Hematopoietic multipotent progenitor cell treated with erythropoietin and hydrocortisone succinate and interleukin-3 and kit ligand, for 4 days (in vitro differentiated cells): Measurements from ENCODE around the gene UNC93A.
"Not testable (repeated sequence)": the region's sequence is repeated elsewhere in the genome, so short reads cannot be mapped to it uniquely, and the experiment has no call there.

Experiments
- DNase-seq: peaks from one replicate; pipeline ENCODE4 v3.0.0-alpha.2; 2015

UNC93A gene

GRCh38 chr6:167294651-167295494 lies 3.8 kb downstream of the UNC93A start:
- DNase-seq, result no peak

- no peak for DNase-seq
These were observed 4.6 kb downstream of the UNC93A start for GRCh38 chr6:167295495-167296292.

GRCh38 chr6:167296293-167296690 lies 5.2 kb downstream of the UNC93A start:
- no peak for DNase-seq

DNA sequence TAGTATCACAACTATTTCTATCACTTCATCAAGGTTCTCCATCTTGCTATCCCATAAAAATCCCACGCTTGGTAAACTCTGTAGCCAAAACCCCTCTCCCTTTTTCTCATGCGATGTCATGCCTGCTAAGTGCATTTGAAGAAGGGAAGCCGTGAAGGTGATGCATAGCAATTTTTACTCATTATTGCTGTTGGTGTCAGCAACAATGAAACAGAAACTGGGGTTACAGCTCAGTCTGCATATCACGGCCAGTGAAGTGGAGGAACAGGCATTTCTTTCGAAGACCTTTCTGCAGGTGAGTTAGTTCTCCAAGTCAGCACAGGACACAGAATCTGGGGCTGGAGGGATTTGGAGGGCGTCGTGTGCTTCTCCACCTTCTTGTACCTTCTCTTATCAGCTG lies 5.8 kb downstream of the UNC93A start:
- DNase-seq, result no peak

DNA sequence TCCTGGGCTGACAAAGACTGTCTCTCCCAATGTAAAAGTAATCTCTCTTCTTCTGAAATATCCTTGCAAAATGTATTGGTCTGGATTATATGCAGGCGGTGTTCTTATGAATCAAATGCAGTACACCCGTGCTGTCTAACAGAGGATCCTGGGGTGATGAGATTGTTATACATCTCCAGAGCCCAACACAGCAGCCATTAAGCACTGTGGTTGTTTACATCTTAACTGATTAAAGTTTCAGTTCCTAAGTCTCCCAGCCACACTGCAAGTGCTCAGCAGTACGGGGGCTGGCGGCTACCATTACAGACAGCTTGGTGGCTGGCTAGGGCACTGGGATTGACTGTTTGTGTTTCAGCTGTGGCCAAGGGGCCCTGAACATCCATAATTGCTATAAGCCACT lies 7.0 kb downstream of the UNC93A start:
- no peak for DNase-seq

- no peak for DNase-seq
These were observed 8.7 kb downstream of the UNC93A start for GRCh38 chr6:167299641-167300308.

DNA sequence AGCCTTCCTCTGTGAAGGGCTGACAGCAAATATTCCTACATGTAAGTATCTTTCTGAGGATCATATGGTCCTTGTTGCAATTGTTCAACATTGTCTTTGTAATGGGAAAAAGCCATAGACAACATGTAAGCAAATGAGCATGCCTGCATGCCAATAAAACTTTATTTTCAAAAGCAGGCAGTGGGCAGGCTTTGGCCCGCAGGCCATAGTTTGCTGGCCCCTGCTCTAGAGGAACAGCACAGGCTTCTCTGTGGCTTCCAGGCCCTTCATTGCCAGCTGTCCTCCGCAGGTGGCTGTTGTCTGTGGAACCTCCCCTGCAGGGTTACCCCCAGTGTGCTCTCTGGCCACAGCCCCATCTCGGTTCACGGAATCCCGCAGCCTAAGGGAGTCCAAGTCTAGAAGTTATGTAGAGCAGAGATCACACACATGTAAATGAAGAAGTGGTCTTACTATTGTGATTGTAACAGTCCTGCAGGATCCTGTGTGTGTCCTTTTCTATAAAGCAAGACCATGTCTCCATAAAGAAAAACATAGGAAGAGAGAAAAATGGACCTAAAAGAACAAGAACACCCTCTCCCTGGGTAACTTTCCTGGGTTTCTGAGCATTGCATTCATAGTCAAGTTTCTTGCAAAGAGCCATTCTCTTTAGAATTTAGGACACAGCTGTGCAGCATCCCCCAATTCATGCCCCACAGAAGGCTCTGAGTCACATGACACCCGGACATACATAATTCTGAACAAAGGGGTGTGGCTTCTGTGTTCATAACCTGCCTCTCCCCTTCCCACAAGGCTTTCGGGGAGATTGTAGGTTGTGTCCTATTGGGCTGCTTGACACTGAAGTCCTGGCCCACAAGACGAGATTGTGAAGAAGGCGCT lies 10.0 kb downstream of the UNC93A start:
- DNase-seq, result no peak

DNA sequence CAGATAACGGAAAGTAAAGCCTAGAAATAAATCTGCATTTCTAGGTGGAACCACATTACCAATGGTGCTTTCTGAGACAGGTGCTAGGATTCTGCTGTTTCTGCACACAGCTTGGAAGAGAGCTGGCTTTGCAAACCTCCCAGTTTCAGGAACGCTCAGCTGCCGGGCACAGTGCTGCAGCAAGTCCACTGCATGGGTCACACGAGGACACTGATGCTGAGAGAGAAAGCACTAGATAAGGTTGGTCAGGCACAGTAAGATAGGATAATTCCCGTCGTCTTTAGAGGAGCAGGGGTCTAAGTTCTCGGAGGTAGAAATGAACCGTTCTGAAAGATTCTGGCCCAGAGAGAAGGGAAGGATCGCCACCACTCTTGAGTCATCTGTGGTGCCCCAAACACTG lies 11.0 kb downstream of the UNC93A start:
- no peak for DNase-seq

DNA sequence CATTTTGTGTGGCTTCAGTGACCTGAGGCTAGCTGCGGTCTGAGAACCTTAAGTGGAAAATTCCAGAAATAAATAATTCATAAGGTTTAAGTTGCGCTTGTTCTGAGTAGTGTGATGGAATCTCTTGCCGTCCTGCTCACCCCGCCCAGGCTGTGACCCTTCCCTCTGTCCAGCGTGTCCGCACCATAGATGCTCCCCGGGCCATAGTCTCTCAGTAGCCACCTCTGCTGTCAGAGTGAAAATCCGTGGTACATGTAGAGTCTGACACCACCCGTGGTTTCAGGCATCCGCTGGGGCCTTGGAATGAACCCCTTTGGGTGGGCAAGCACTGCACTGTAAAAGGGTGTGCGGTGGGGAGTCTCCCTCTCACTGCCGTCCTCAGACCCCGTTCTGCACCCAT lies 11.7 kb downstream of the UNC93A start:
- DNase-seq, result no peak

DNA sequence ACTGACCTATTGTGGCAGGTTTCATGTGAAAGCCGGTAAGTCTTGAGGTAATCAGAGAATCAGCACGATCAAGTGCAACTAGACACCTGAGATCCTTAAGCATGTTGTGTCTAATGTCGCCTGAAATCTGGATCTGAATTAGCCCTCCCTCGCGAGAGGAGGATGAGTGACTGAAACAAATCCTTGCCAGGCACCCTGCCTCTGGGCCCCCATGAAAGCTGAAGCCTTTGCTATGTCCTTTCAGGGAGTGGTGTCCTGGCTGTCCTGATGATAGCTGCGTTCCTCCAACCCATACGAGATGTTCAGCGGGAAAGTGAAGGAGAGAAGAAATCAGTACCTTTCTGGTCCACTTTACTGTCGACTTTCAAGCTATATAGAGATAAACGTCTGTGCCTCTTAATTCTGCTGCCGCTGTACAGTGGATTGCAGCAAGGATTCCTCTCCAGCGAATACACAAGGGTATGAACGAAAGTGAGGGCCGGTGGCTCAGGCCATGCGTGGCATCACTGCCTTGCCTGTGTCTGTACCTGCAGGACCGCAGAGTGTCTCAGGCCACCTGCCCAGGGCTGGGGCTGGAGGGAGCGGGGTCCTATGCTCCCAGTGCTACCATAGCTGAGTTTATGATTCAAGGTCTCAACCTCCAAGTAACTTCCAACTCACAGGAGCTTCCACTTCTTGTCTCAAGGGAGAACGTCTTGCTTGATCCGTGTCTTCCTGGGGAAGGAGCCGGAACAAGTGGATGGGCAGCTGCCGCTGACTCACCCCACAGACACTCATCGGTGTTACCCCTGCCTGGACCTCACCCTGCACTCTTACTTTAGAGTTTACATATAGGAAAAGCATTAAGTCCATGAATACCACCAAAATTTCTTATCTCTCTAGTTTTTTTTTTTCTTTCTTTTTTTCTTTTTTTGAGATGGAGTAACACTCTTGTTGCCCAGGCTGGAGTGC lies 12.8 kb downstream of the UNC93A start:
- DNase-seq, result no peak

DNA sequence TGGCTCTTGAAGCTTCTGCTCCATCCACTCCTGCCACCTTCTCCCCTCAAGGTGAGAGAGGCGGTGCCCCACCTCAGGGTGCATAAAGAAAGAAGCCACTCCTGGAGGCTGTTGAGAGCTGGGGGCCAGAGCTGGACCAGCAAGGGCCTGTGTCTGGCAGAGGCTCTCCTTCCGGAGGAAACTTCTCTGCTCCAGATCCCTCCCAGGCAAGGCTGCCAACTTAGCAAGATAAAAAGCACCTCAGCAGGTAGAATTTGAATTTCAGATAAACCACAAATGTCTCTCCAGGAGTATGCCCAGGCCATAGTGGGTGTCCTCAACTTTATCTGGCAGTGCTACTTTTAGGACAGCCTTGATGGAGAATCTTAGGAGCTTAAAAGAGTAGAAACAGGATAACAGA lies 13.8 kb downstream of the UNC93A start:
- DNase-seq, result no peak

DNA sequence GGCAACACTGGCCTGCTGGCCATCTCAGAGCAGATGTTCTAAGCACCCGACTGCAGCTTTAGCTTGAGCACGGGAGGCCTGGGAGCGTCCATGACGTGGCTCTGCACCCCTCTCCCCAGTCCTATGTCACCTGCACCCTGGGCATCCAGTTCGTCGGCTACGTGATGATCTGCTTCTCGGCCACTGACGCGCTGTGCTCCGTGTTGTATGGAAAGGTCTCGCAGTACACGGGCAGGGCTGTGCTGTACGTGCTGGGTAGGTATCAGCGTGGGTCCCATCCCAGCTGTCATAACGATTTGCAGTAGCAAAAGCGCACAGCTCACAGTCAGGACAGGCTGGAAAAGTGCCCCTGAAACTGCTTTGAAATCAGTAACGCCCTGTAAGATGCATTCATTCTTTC lies 14.7 kb downstream of the UNC93A start:
- DNase-seq, result no peak

DNA sequence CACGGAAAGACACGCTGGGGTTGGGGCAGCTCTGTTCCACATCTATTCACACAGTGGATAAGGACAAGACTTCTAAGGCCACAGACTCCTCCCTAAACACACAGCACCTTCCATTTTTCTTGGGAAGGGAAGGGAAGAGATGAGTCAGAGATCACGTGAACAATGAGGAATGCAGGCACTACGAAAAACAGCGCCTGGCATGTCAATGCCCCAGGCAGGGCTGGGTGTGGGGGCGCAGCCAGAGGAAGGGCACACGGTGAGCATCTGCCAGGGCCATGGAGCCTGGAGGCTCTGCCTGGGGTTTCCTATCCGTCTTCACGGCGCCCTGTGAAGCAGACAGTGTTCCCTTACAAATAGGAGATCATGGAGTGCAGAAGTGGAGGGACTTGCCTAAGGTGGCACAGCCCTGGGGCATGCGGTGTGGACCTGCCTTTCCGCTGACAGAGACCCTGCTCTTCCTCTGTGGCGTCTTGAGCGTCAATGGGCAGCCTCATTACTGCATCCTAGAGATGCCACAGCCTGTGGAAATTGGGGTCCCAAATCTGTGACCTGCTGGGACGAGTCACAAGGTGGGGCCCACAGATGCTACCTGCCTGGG lies 15.4 kb downstream of the UNC93A start:
- no peak for DNase-seq

- no peak for DNase-seq
These were observed 16.3 kb downstream of the UNC93A start for GRCh38 chr6:167307342-167307955.

DNA sequence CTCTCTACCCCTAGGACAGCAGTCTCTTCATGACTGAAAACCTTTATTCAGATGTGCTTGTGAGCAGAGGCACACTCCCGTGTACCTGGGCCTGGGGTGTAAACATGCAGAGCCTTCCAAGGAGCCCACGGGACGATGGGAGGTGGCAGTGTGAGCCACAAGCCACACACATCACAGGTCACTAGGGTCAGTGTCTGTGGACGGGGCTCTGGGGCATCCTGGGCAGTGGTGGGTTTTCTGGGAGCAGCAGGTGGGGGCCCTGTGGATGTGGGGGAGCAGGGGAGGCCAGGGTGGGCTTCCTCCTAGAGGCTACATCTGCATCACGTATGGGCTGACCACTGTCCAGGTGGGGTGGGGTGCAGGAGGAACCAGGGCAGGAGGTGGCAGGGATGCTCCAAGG lies 17.1 kb downstream of the UNC93A start:
- DNase-seq, result no peak

GRCh38 chr6:167309355-167310192 lies 18.5 kb downstream of the UNC93A start:
- not testable (repeated sequence) for DNase-seq

DNA sequence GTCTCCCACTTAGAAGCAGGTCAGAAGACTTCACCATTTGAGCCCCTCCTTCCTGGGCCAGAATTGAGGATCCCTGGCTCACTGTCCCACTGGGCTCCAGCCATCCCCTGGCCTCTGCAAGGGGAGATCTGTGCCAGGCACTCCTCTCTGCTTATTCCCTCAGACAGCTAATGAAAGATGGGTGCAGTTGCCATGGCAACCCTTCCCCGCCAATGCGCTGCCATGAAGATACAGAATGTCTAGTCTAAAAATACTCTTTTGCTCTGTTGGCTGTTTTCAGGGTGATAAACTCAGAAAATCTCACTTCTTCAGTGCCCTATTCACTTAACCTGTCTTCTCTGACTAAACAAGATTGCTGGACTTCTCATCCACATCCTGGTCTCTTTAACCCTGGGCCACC lies 20.2 kb downstream of the UNC93A start:
- DNase-seq, result no peak

DNA sequence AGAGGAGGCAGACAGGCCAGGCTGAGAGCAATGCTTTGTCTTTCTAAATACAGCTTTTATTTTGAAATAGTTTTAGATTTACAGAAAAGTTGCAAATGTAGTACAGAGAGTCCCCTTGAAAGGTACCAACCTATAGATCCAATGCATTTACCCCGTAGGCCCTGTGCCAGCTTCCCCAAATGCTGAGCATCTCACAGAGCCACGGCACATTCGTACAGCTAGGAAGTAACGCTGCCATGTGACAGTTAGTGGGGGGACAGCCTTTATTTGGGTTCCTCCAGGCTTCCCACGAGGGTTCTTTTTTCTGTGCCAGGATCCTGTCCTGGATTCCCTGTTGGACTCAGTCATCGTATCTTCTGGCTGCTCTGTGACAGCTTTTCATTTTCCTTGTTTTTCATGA lies 20.6 kb downstream of the UNC93A start:
- not testable (repeated sequence) for DNase-seq

DNA sequence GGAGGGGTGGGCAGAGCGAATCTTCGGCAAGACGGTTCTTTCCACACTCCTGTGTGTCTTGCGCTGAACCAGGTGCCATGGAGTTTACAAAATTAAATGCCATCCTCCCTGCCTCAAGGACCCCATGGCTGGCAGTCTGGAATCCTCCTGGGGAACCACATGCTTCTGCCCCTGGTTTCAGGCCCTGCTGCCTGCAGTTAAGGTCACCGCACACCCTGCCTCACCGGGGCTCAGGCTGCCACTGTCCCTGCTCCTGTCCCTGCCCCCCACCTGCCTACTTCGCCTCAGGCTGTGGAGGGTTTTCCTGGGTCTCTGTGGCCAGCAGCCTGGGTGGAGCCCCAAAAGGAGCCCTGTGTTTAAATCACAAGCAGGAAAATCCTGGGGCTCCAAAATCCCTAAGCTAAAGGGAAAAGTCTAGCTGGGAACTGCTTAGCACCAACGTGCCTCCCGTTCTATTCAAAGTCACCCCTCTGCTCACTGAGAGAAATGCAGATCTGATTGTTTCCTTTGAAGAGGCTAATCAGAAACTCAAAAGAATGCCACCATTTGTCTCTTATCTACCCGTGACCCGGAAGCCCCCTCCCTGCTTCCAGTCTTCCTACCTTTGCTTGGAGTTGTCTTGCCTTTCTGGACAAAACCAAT lies 23.2 kb downstream of the UNC93A start:
- DNase-seq, result no peak
